HG03103 (cell line): ENCODE data around the gene GNAT2.
A peak's percentile ranks its signal among the peaks of the same experiment; 100 is the strongest.

Experiments
- ATAC-seq: cut with Tn5 transposase; IDR thresholded peaks from one replicate; pipeline ENCODE4 v1.9.1; 2021; ENCODE audit warnings: low read depth; ENCODE audit not compliant: unreplicated experiment

Gene GNAT2

GRCh38 chr1:109629372-109630030 is 10.1 kb upstream of the GNAT2 start:
- ATAC-seq, result no peak

GRCh38 chr1:109628540-109629321 is 9.3 kb upstream of the GNAT2 start:
- ATAC-seq, result no peak

- ATAC-seq, result no peak
These were observed 8.4 kb upstream of the GNAT2 start for GRCh38 chr1:109627692-109628399.

- no peak for ATAC-seq
These were observed 7.4 kb upstream of the GNAT2 start for GRCh38 chr1:109626682-109627408.

GRCh38 chr1:109625601-109626560 is 6.5 kb upstream of the GNAT2 start:
- no peak for ATAC-seq

- ATAC-seq, result no peak
These were observed 5.8 kb upstream of the GNAT2 start for GRCh38 chr1:109625176-109625575.

GRCh38 chr1:109624201-109625010 is 5.0 kb upstream of the GNAT2 start:
- ATAC-seq, result no peak

- no peak for ATAC-seq
These were observed 4.3 kb upstream of the GNAT2 start for GRCh38 chr1:109623601-109624161.

GRCh38 chr1:109622895-109623294 is 3.5 kb upstream of the GNAT2 start:
- ATAC-seq, result no peak

- no peak for ATAC-seq
These were observed 2.9 kb upstream of the GNAT2 start for GRCh38 chr1:109622137-109622892.

- no peak for ATAC-seq
These were observed 2.1 kb upstream of the GNAT2 start for GRCh38 chr1:109621379-109622136.

GRCh38 chr1:109620841-109621286 is 1.4 kb upstream of the GNAT2 start:
- ATAC-seq, result peak; percentile 59

- ATAC-seq, result no peak
These were observed 980 bp upstream of the GNAT2 start for GRCh38 chr1:109620401-109620791.

GRCh38 chr1:109618661-109619575 is 498 bp downstream of the GNAT2 start:
- no peak for ATAC-seq

- ATAC-seq, result no peak
These were observed 2.1 kb downstream of the GNAT2 start for GRCh38 chr1:109617291-109617801.

GRCh38 chr1:109616391-109616790 is 3.0 kb downstream of the GNAT2 start:
- no peak for ATAC-seq
